HL-60/S4 (cell line): ENCODE results near the gene MYO18A.

Experiments used
- in situ Hi-C: fragments of 300-500 bp; cut with MboI; formaldehyde crosslinking; loops from 2 replicates; pipeline ENCODE4 v1.14.3; 2022; ENCODE audit warnings: low sequenced_read_pairs

Gene MYO18A

GRCh38 chr17:29168079-29168758 is 12.0 kb downstream of the MYO18A start:
- in situ Hi-C loops: no loop called here

GRCh38 chr17:29167393-29168078 is 12.7 kb downstream of the MYO18A start:
- in situ Hi-C loops: no loop called here

GRCh38 chr17:29166507-29166887 is 13.7 kb downstream of the MYO18A start:
- in situ Hi-C loops: no loop called here

- in situ Hi-C loops: no loop called here
Measured at GRCh38 chr17:29165800-29166506, 14.2 kb downstream of the MYO18A start.

- in situ Hi-C loops: no loop called here
Measured at GRCh38 chr17:29165261-29165660, 14.9 kb downstream of the MYO18A start.

- in situ Hi-C loops: no loop called here
Measured at GRCh38 chr17:29163563-29163962, 16.6 kb downstream of the MYO18A start.

- in situ Hi-C loops: no loop called here
Measured at GRCh38 chr17:29162909-29163341, 17.3 kb downstream of the MYO18A start.

GRCh38 chr17:29162082-29162908 is 17.9 kb downstream of the MYO18A start:
- in situ Hi-C loops: no loop called here

GRCh38 chr17:29160253-29160652 is 19.9 kb downstream of the MYO18A start:
- in situ Hi-C loops: no loop called here

GRCh38 chr17:29159306-29159860 is 20.8 kb downstream of the MYO18A start:
- in situ Hi-C loops: no loop called here

GRCh38 chr17:29158488-29159275 is 21.5 kb downstream of the MYO18A start:
- in situ Hi-C loops: no loop called here

- in situ Hi-C loops: no loop called here
Measured at GRCh38 chr17:29158096-29158487, 22.1 kb downstream of the MYO18A start.

GRCh38 chr17:29157310-29157709 is 22.9 kb downstream of the MYO18A start:
- in situ Hi-C loops: no loop called here

- in situ Hi-C loops: no loop called here
Measured at GRCh38 chr17:29156781-29157180, 23.4 kb downstream of the MYO18A start.

- in situ Hi-C loops: no loop called here
Measured at GRCh38 chr17:29155966-29156338, 24.2 kb downstream of the MYO18A start.

GRCh38 chr17:29155227-29155965 is 24.8 kb downstream of the MYO18A start:
- in situ Hi-C loops: no loop called here

GRCh38 chr17:29154516-29155226 is 25.5 kb downstream of the MYO18A start:
- in situ Hi-C loops: no loop called here

GRCh38 chr17:29151567-29151966 is 28.6 kb downstream of the MYO18A start:
- in situ Hi-C loops: no loop called here

GRCh38 chr17:29150161-29150560 is 30.0 kb downstream of the MYO18A start:
- in situ Hi-C loops: no loop called here
